CMK (cell line): ENCODE measurements around the gene PRDX3.
A peak's percentile ranks its signal among the peaks of the same experiment; 100 is the strongest.
"Not testable (repeated sequence)": the region's sequence is repeated elsewhere in the genome, so short reads cannot be mapped to it uniquely, and the experiment has no call there.

Source experiments
- DNase-seq: peaks from one replicate; pipeline ENCODE4 v3.0.0-alpha.2; 2010; ENCODE audit warnings: low read depth

PRDX3 gene

GRCh38 chr10:119206603-119207365 lies 28.2 kb upstream of the PRDX3 start:
- no peak for DNase-seq

- peak; percentile 56 for DNase-seq
These were observed 27.4 kb upstream of the PRDX3 start for GRCh38 chr10:119205894-119206602.

- DNase-seq: no peak
These were observed 24.4 kb upstream of the PRDX3 start for GRCh38 chr10:119203006-119203405.

- DNase-seq: no peak
These were observed 22.6 kb upstream of the PRDX3 start for GRCh38 chr10:119201233-119201632.

DNA sequence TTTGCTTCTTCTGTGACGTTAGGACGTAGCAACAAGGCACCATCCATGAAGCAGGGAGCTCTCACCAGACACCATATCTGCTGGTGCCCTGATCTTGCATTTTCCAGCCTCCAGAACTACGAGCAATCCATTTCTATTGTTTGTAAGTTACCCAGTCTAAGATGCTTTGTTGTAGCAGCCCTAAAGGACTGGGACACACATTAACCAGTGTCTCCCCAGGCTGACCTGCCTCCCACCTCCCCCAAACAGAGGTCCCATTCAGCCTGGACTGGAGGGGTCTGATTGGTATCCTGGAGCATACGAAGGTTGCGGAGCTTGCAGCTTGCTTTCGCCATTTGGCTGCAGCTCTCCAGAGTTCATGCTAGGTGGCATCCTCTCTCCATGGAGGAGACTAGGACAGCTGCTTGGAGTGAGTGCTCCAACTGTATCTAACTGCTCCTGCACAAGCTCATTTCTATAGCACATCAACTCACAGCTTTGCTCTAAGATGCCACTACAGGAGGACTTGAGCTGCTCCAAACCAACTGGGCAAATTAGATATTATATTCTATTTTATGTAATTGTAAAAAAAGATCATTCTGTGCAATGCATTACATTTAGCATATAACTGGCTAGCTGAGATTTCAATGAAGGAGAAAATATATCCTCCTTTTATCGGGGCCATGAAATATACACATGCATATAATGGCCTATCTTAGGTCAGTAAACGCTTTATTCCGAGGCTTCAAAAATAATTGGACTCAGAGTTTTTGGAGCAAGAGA lies 20.8 kb upstream of the PRDX3 start:
- DNase-seq: no peak

- DNase-seq: no peak
These were observed 19.8 kb upstream of the PRDX3 start for GRCh38 chr10:119198438-119198837.

DNA sequence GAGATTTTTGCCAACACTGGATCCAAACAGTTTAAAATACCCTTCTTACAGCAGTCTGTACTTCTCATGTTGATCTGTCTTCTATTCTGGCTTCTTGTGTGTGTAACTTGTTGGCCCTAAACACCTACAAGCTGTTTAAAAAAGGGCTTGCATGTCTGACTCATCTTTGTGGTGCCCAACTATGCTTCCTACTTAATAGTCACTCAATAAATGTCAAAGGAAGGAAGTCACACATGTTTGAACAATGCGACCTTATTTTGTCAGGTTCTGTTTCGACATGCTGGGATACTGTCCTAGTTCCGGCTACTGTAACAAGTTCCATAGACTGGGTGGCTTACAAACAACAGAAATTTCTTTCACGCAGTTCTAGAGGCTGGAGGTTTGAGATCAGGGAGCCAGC lies 19.3 kb upstream of the PRDX3 start:
- no peak for DNase-seq

- DNase-seq: no peak
These were observed 13.3 kb upstream of the PRDX3 start for GRCh38 chr10:119191881-119192280.

GRCh38 chr10:119190954-119191785 lies 12.6 kb upstream of the PRDX3 start:
- DNase-seq: no peak

- DNase-seq: no peak
These were observed 11.7 kb upstream of the PRDX3 start for GRCh38 chr10:119190353-119190752.

GRCh38 chr10:119189811-119190282 lies 11.2 kb upstream of the PRDX3 start:
- DNase-seq: peak; percentile 43

DNA sequence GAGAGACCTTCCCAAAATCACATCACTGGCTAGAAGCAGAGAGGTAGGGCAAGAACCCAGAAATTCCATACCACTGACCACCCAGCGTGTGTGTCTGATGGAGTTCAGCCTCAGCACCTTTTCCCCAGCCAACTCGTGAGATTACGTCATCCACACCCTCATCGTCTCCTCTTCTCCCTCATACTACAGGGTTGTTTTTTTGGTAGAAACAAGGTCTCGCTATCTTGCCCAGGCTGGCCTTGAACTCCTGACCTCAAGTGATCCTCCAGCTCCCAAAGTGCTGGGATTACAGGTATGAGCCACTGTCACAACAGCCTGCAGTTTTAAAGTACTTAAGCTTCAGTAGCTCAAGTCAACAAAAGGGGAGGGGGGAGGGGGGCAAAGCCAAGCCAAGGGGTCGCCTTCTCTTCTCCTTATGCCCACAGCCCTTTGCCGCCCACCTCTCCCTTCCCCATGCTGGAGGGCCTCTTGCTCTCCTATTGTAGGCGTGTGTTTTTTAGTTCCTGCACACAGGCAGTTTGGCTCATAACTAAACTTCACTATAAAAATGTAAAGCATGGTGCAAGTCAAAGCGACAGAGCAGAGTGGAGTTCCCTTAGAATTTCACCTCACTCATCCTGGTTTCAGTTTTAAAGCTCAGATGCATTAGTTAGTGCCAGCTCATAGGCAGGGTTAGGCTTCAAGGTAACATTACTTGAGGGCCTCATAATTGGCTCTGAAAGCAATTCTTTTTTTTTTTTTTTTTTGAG lies 5.2 kb upstream of the PRDX3 start:
- no peak for DNase-seq

DNA sequence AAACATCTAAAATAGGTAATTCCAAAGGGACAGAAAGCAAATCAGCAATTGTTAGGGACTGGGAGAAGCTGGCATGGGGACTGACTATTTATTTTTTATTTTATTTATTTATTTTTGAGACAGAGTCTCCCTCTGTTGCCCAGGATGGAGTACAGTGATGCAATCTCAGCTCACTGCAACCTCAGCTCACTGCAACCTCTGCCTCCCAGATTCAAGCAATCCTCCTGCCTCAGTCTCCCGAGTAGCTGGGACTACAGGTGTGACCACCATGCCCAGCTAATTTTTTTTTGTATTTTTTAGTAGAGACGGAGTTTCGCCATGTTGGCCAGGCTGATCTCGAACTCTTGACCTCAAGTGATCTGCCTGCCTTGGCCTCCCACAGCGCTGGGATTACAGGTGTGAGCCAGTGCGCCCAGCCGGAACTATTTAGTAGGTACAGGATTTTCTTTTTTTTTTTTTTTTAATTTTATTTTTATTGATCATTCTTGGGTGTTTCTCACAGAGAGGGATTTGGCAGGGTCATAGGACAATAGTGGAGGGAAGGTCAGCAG lies 2.3 kb upstream of the PRDX3 start:
- not testable (repeated sequence) for DNase-seq

GRCh38 chr10:119177708-119178371 lies 772 bp downstream of the PRDX3 start:
- no peak for DNase-seq

- no peak for DNase-seq
These were observed 2.4 kb downstream of the PRDX3 start for GRCh38 chr10:119176166-119176565.

GRCh38 chr10:119174109-119174508 lies 4.5 kb downstream of the PRDX3 start:
- no peak for DNase-seq

DNA sequence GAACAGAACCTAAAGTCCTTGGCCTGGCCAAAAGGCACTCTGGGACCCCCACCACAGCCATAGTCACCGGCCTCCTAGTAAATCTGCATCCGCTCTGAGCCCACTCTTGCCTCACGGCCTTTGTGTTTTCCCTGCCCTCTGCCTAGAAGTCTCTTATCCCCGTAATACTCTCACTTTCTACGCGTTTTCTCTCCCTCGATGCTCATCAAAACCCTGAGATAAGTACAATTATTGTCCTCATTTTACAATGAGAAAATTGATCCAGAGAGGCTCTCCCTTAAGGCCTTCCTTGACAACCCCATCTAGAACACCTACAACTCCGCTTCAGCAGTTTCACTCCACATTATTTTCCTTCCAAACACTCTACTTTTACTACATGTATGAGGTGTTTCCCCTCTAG lies 11.6 kb downstream of the PRDX3 start:
- DNase-seq: no peak

DNA sequence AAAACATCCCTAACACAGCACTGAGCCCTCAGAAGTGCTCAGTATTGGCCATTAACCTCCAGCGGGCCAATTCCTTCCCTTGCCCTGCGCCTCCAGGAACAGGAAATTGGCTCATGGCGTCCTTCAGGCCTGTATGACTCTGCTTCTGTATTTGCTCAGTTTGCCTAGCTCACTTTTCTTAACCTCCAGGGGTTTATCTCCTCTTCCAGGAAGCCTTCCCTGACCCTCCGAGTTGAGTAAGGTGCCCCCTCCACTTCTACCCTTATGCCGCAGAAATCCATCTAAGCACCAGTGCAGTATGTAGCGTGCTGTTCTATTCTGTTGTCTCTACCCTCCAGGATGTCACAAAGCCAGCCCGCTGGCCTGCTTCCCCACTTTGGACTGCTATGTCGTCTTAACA lies 12.0 kb downstream of the PRDX3 start:
- DNase-seq: no peak

- no peak for DNase-seq
These were observed 12.5 kb downstream of the PRDX3 start for GRCh38 chr10:119166118-119166500.
